Putamen (tissue), 1 donor: Measurements from ENCODE around the gene TEX54.
A peak's percentile ranks its signal among the peaks of the same experiment; 100 is the strongest.

Experiments used
- DNase-seq: peaks from one replicate; pipeline ENCODE4 v3.0.0-alpha.2; 2016; ENCODE audit warnings: low spot score

Gene TEX54

GRCh38 chr11:62788991-62789390 is 43.6 kb downstream of the TEX54 start:
- no peak for DNase-seq

GRCh38 chr11:62787005-62787759 is 45.5 kb downstream of the TEX54 start, which contains the start of gene TMEM179B:
TSS of gene TMEM179B (plus strand) at chr11:62787402. CDS start at chr11:62787432, 30 bp downstream.
- DNase-seq: peak; percentile 98

- peak; percentile 81 for DNase-seq
Observed at GRCh38 chr11:62786318-62787004, 46.2 kb downstream of the TEX54 start.

GRCh38 chr11:62782753-62783152 is 49.9 kb downstream of the TEX54 start:
- no peak for DNase-seq
